GM10847 (cell line): ENCODE measurements around the gene GPSM1.

Experiments
- POLR2A ChIP-seq: IDR thresholded peaks from 2 replicates; pipeline ENCODE4 v1.6.1; 2011; ENCODE audit not compliant: insufficient read length; ENCODE audit errors: extremely low read depth

The GPSM1 gene

GRCh38 chr9:136383436-136383835 lies 56.1 kb downstream of the GPSM1 start:
- no peak for TF ChIP-seq POLR2A

GRCh38 chr9:136385015-136385414 lies 57.7 kb downstream of the GPSM1 start:
- TF ChIP-seq POLR2A: no peak

- no peak for TF ChIP-seq POLR2A
Measured at GRCh38 chr9:136386018-136386417, 58.7 kb downstream of the GPSM1 start.

- TF ChIP-seq POLR2A: no peak
Measured at GRCh38 chr9:136387217-136387616, 59.9 kb downstream of the GPSM1 start.

GRCh38 chr9:136389396-136389795 lies 62.1 kb downstream of the GPSM1 start:
- no peak for TF ChIP-seq POLR2A

- no peak for TF ChIP-seq POLR2A
Measured at GRCh38 chr9:136391737-136392537, 64.6 kb downstream of the GPSM1 start.

GRCh38 chr9:136392538-136393449 lies 65.5 kb downstream of the GPSM1 start:
- no peak for TF ChIP-seq POLR2A

- TF ChIP-seq POLR2A: no peak
Measured at GRCh38 chr9:136393531-136393930, 66.2 kb downstream of the GPSM1 start.

- no peak for TF ChIP-seq POLR2A
Measured at GRCh38 chr9:136394312-136395019, 67.1 kb downstream of the GPSM1 start.

GRCh38 chr9:136395020-136395340 lies 67.6 kb downstream of the GPSM1 start:
- TF ChIP-seq POLR2A: no peak

GRCh38 chr9:136395345-136396218 lies 68.2 kb downstream of the GPSM1 start:
- no peak for TF ChIP-seq POLR2A

GRCh38 chr9:136396219-136396515 lies 68.8 kb downstream of the GPSM1 start:
- no peak for TF ChIP-seq POLR2A

- no peak for TF ChIP-seq POLR2A
Measured at GRCh38 chr9:136397643-136398042, 70.3 kb downstream of the GPSM1 start.

GRCh38 chr9:136398286-136398685 lies 70.9 kb downstream of the GPSM1 start:
- TF ChIP-seq POLR2A: no peak

- no peak for TF ChIP-seq POLR2A
Measured at GRCh38 chr9:136399176-136400037, 72.1 kb downstream of the GPSM1 start.
